Ascending aorta (tissue), 2 donors: Measurements from ENCODE around the gene OR6Q1. TPM values are rescaled to one million over a fixed set of nuclear protein-coding genes. Genes with fewer than 3 reads are reported as not detected.

Experiments used
- DNase-seq, 2 donors: peaks; one replicate each; pipeline ENCODE4 v3.0.0-alpha.2; 2019; ENCODE audit warnings: low spot score in 2 of 2
- H3K27ac ChIP-seq, 2 donors: fragments of 200-600 bp; sonication (generic); one replicate each; pipeline ENCODE4 v1.5.1; 2016 to 2017; ENCODE audit warnings: mild to moderate bottlenecking in 1 of 2
- H3K27me3 ChIP-seq: fragments of 200-600 bp; sonication (generic); one replicate; pipeline ENCODE4 v1.5.1; 2017
- H3K36me3 ChIP-seq, 2 donors: fragments of 200-600 bp; sonication (generic); one replicate each; pipeline ENCODE4 v1.5.1; 2016
- H3K4me1 ChIP-seq, 2 donors: fragments of 200-600 bp; sonication (generic); one replicate each; pipeline ENCODE4 v1.5.1; 2016 to 2017; ENCODE audit warnings: mild to moderate bottlenecking in 1 of 2
- H3K4me3 ChIP-seq, 2 donors: fragments of 200-600 bp; sonication (generic); one replicate each; pipeline ENCODE4 v1.5.1; 2016 to 2017; ENCODE audit warnings: mild to moderate bottlenecking in 1 of 2
- H3K9me3 ChIP-seq, 2 donors: fragments of 200-600 bp; sonication (generic); one replicate each; pipeline ENCODE4 v1.5.1; 2016
- intact Hi-C: fragments of 100-400 bp; cut with DNase I; formaldehyde crosslinking; loops from one replicate; pipeline ENCODE4 v1.15.1; 2023
- total RNA-seq: library from RNA; depleted of rRNA; stranded (reverse); fragments of >200 nt; gene quantifications from one replicate; pipeline ENCODE4 v1.1.0, GENCODE V29; 2016
- TF ChIP-seq, protein P1 (sequence below), 3 experiments: fragments of 200-600 bp in 2 of 3; fragments of 450-650 bp in 1 of 3; sonication (generic) in 2 of 3; IDR thresholded peaks; one replicate each; pipeline ENCODE4 v1.5.1; 2016 to 2019; ENCODE audit warnings: antibody characterized with exemption in 3 of 3, mild to moderate bottlenecking in 1 of 3, moderate library complexity in 1 of 3

OR6Q1 gene
- total RNA-seq, 1 donor from 2014 or later, result not detected

- H3K27me3 ChIP-seq, result no peaks in the 10 kb centered on the region
- TF ChIP-seq, protein P1, sequence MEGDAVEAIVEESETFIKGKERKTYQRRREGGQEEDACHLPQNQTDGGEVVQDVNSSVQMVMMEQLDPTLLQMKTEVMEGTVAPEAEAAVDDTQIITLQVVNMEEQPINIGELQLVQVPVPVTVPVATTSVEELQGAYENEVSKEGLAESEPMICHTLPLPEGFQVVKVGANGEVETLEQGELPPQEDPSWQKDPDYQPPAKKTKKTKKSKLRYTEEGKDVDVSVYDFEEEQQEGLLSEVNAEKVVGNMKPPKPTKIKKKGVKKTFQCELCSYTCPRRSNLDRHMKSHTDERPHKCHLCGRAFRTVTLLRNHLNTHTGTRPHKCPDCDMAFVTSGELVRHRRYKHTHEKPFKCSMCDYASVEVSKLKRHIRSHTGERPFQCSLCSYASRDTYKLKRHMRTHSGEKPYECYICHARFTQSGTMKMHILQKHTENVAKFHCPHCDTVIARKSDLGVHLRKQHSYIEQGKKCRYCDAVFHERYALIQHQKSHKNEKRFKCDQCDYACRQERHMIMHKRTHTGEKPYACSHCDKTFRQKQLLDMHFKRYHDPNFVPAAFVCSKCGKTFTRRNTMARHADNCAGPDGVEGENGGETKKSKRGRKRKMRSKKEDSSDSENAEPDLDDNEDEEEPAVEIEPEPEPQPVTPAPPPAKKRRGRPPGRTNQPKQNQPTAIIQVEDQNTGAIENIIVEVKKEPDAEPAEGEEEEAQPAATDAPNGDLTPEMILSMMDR (IDR thresholded peaks at IDR 0.05), result no peak
- no peak overlapping the region for H3K27ac ChIP-seq
- no peaks in the 10 kb centered on the region for H3K4me1 ChIP-seq
- H3K36me3 ChIP-seq, result no peaks in the 10 kb centered on the region
- no peak overlapping the region for H3K4me3 ChIP-seq
- intact Hi-C loops, result no loop called here
- DNase-seq, result no peak
- no peaks in the 10 kb centered on the region for H3K9me3 ChIP-seq
These were observed 36.9 kb downstream of the OR6Q1 start for GRCh38 chr11:58067685-58068084.

- H3K27me3 ChIP-seq, result no peaks in the 10 kb centered on the region
- H3K36me3 ChIP-seq, result no peaks in the 10 kb centered on the region
- TF ChIP-seq, protein P1 (IDR thresholded peaks at IDR 0.05), result no peak
- intact Hi-C loops, result no loop called here
- H3K9me3 ChIP-seq, result no peaks in the 10 kb centered on the region
- no peaks in the 10 kb centered on the region for H3K4me1 ChIP-seq
- H3K4me3 ChIP-seq, result no peak overlapping the region
- no peak overlapping the region for H3K27ac ChIP-seq
- no peak for DNase-seq
These were observed 37.9 kb downstream of the OR6Q1 start for GRCh38 chr11:58068655-58069054.

GRCh38 chr11:58070585-58070984, 39.8 kb downstream of the OR6Q1 start:
- Histone ChIP-seq H3K27me3 (no peaks in the 10 kb centered on the region), H3K4me1 (no peaks in the 10 kb centered on the region), H3K9me3 (no peaks in the 10 kb centered on the region), H3K4me3 (no peak overlapping the region), H3K36me3 (no peaks in the 10 kb centered on the region), H3K27ac (no peak overlapping the region)
- TF ChIP-seq, protein P1 (IDR thresholded peaks at IDR 0.05), result no peak
- intact Hi-C loops, result no loop called here
- DNase-seq, result no peak

GRCh38 chr11:58075781-58076180, 45.0 kb downstream of the OR6Q1 start:
- Histone ChIP-seq H3K4me3 (no peak overlapping the region), H3K27me3 (no peaks in the 10 kb centered on the region), H3K9me3 (no peaks in the 10 kb centered on the region), H3K27ac (no peak overlapping the region), H3K4me1 (no peaks in the 10 kb centered on the region), H3K36me3 (no peaks in the 10 kb centered on the region)
- intact Hi-C loops, result no loop called here
- DNase-seq, result no peak
- TF ChIP-seq, protein P1 (IDR thresholded peaks at IDR 0.05), result no peak

Other genes starting within 250 kb of the OR6Q1 start
- not detected for gene OR9Q1, start 7.1 kb upstream of the OR6Q1 start, total RNA-seq
- not detected for gene OR9I1, start 94.6 kb downstream of the OR6Q1 start, total RNA-seq
- gene OR9Q2, start 158.1 kb downstream of the OR6Q1 start, total RNA-seq, result not detected
- not detected for gene OR1S2, start 173.2 kb downstream of the OR6Q1 start, total RNA-seq
- gene OR1S1, start 181.8 kb downstream of the OR6Q1 start, total RNA-seq, result not detected
- gene OR10Q1, start 198.0 kb downstream of the OR6Q1 start, total RNA-seq, result not detected
- gene OR10W1, start 237.3 kb downstream of the OR6Q1 start, total RNA-seq, result not detected